HCT116 (cell line): ENCODE results near the gene PRELP. TPM values are rescaled to one million over a fixed set of nuclear protein-coding genes. Genes with fewer than 3 reads are reported as not detected.

ENCODE experiments used
- ATAC-seq: fragments of 200-7000 bp; cut with Tn5 transposase; 2 replicates; pipeline ENCODE4 v1.9.1; 2020; ENCODE audit warnings: mild to moderate bottlenecking, moderate library complexity
- BruUV-seq: library from RNA; stranded (reverse); fragments of 400-500 nt; replicated peaks from 2 replicates; lab custom pipeline; 2021; lab: Mats Ljungman, UMichigan
- CTCF ChIA-PET: fragments of 300-600 bp; sonication (Branson Sonifier 250); formaldehyde crosslinking; loops from one replicate; lab custom pipeline; 2021; ENCODE audit warnings: antibody characterized with exemption; lab: Charles Lee
- POLR2A ChIA-PET: fragments of 300-600, 350-600 bp; sonication (Branson Sonifier 250); formaldehyde crosslinking; loops from one replicate; lab custom pipeline; 2021; ENCODE audit warnings: antibody characterized with exemption; lab: Charles Lee
- RAD21 ChIA-PET, 2 experiments: fragments of 300-600 bp; sonication (Branson Sonifier 250); formaldehyde crosslinking; loops; one replicate each; lab custom pipeline; 2023; ENCODE audit warnings: low total read pairs in 2 of 2; ENCODE audit not compliant: uncharacterized antibody in 2 of 2, unreplicated experiment in 2 of 2, low non-redundant PET in 1 of 2; lab: Charles Lee
- DNase-seq: peaks from one replicate; pipeline ENCODE4 v3.0.0-alpha.2; 2010; ENCODE audit warnings: low read depth, low spot score
- H2AFZ ChIP-seq: fragments of 200-600 bp; shearing (Covaris generic), sonication (generic); 2 replicates; pipeline ENCODE4 v1.6.1; 2017; ENCODE audit warnings: low read depth, mixed run types, mixed read lengths, antibody characterized with exemption, low read length; ENCODE audit not compliant: poor library complexity, severe bottlenecking
- H3K27ac ChIP-seq: 2 replicates; pipeline ENCODE4 v1.5.1; 2012; ENCODE audit warnings: low read depth, low read length
- H3K27me3 ChIP-seq: fragments of 200-600 bp; sonication (generic); 2 replicates; pipeline ENCODE4 v1.6.1; 2016; ENCODE audit warnings: mixed run types, low read length, mixed read lengths; ENCODE audit not compliant: insufficient read depth
- H3K36me3 ChIP-seq, 2 experiments: fragments of 200-500 bp in 1 of 2; fragments of 200-600 bp in 1 of 2; sonication (Bioruptor generic) in 1 of 2; sonication (generic) in 1 of 2; 2 replicates each; pipeline versions ENCODE4 v1.5.1 to v1.6.1; 2014 to 2016; ENCODE audit warnings: low read length in 2 of 2, inconsistent platforms in 1 of 2, mixed read lengths in 1 of 2, mixed run types in 1 of 2; ENCODE audit not compliant: insufficient read depth in 2 of 2, control insufficient read depth in 1 of 2
- H3K4me1 ChIP-seq, 2 experiments: fragments of 200-600 bp in 1 of 2; sonication (generic) in 1 of 2; 2 replicates each; pipeline versions ENCODE4 v1.5.1 to v1.6.1; 2012 to 2017; ENCODE audit warnings: low read length in 2 of 2, inconsistent platforms in 1 of 2, mild to moderate bottlenecking in 1 of 2, mixed read lengths in 1 of 2, mixed run types in 1 of 2, moderate library complexity in 1 of 2; ENCODE audit not compliant: insufficient read depth in 2 of 2, control insufficient read depth in 1 of 2
- H3K4me2 ChIP-seq: fragments of 200-600 bp; sonication (generic); 2 replicates; pipeline ENCODE4 v1.6.1; 2017; ENCODE audit warnings: mixed run types, low read length, mixed read lengths
- H3K4me3 ChIP-seq, 2 experiments: fragments of 200-600 bp in 1 of 2; sonication (generic) in 1 of 2; replicated peaks in 1 of 2; 2 replicates each; pipeline ENCODE4 v1.5.1; 2011 to 2016; ENCODE audit warnings: low read length in 2 of 2, control low read depth in 1 of 2, low read depth in 1 of 2, mild to moderate bottlenecking in 1 of 2, mixed read lengths in 1 of 2, mixed run types in 1 of 2
- H3K79me2 ChIP-seq: fragments of 200-600 bp; sonication (generic); 2 replicates; pipeline ENCODE4 v1.6.1; 2017; ENCODE audit warnings: mild to moderate bottlenecking, mixed run types, low read length, moderate library complexity, mixed read lengths; ENCODE audit not compliant: insufficient read depth
- H3K9ac ChIP-seq: fragments of 200-600 bp; sonication (generic); 2 replicates; pipeline ENCODE4 v1.6.1; 2016; ENCODE audit warnings: low read length, mixed read lengths
- H3K9me2 ChIP-seq: fragments of 200-600 bp; sonication (generic), shearing (Covaris generic); 2 replicates; pipeline ENCODE4 v1.6.1; 2017; ENCODE audit warnings: mixed run types, mild to moderate bottlenecking, moderate library complexity; ENCODE audit not compliant: insufficient read depth
- H3K9me3 ChIP-seq, 2 experiments: fragments of 200-500 bp in 1 of 2; fragments of 200-600 bp in 1 of 2; sonication (Bioruptor generic) in 1 of 2; sonication (generic) in 1 of 2; 2 replicates each; pipeline ENCODE4 v1.6.1; 2014 to 2017; ENCODE audit warnings: low read length in 2 of 2, mixed read lengths in 2 of 2, inconsistent platforms in 1 of 2, low read depth in 1 of 2, mild to moderate bottlenecking in 1 of 2, mixed run types in 1 of 2, moderate library complexity in 1 of 2; ENCODE audit not compliant: control insufficient read depth in 1 of 2, insufficient read depth in 1 of 2
- H4K20me1 ChIP-seq: fragments of 200-600 bp; sonication (generic), shearing (Covaris generic); 2 replicates; pipeline ENCODE4 v1.6.1; 2017; ENCODE audit warnings: mixed run types, mild to moderate bottlenecking, moderate library complexity; ENCODE audit not compliant: insufficient read depth
- EGR1 ChIP-seq: IDR thresholded peaks from 2 replicates; pipeline ENCODE4 v1.6.1; 2012; ENCODE audit warnings: low read depth
- ELF1 ChIP-seq: IDR thresholded peaks from 2 replicates; pipeline ENCODE4 v1.6.1; 2012; ENCODE audit warnings: low read depth, borderline replicate concordance
- EZH2 ChIP-seq: fragments of 200-600 bp; sonication (generic); IDR thresholded peaks from 2 replicates; pipeline ENCODE4 v1.6.1; 2017; ENCODE audit warnings: antibody characterized with exemption, mixed run types
- EZH2phosphoT487 ChIP-seq: fragments of 200-600 bp; IDR thresholded peaks from 2 replicates; pipeline ENCODE4 v1.6.1; 2018; ENCODE audit warnings: antibody characterized with exemption, borderline replicate concordance
- FOSL1 ChIP-seq: IDR thresholded peaks from 2 replicates; pipeline ENCODE4 v1.6.1; 2012; ENCODE audit warnings: low read depth
- JUND ChIP-seq: IDR thresholded peaks from 2 replicates; pipeline ENCODE4 v1.6.1; 2012
- POLR2A ChIP-seq: IDR thresholded peaks from 2 replicates; pipeline ENCODE4 v1.7.0; 2011; ENCODE audit warnings: borderline replicate concordance; ENCODE audit not compliant: insufficient read depth, insufficient read length; ENCODE audit errors: extremely low read depth
- POLR2AphosphoS5 ChIP-seq: IDR thresholded peaks from 2 replicates; pipeline ENCODE4 v1.6.1; 2011; ENCODE audit warnings: mild to moderate bottlenecking, low read depth, low read length, moderate library complexity
- SRF ChIP-seq: IDR thresholded peaks from 2 replicates; pipeline ENCODE4 v1.6.1; 2012; ENCODE audit warnings: low read depth
- TCF7L2 ChIP-seq: IDR thresholded peaks from 2 replicates; pipeline ENCODE4 v1.7.0; 2011; ENCODE audit warnings: borderline replicate concordance, inconsistent platforms; ENCODE audit not compliant: insufficient read depth, insufficient read length; ENCODE audit errors: extremely low read depth
- YY1 ChIP-seq: IDR thresholded peaks from 2 replicates; pipeline ENCODE4 v1.6.1; 2011; ENCODE audit warnings: low read length, low read depth, moderate library complexity, mild to moderate bottlenecking; ENCODE audit not compliant: insufficient replicate concordance; ENCODE audit errors: extremely low read depth
- ZFX ChIP-seq: fragments of 450-650 bp; IDR thresholded peaks from 2 replicates; pipeline ENCODE4 v1.6.1; 2017
- ZNF274 ChIP-seq: fragments of 200-500 bp; sonication (Bioruptor generic); IDR thresholded peaks from 2 replicates; pipeline ENCODE4 v1.6.1; 2014; ENCODE audit warnings: mild to moderate bottlenecking, low read depth, low read length, inconsistent platforms
- intact Hi-C: fragments of 100-400 bp; cut with micrococcal nuclease; formaldehyde crosslinking; loops from 2 replicates; pipeline ENCODE4 v1.10.0; 2022
- total RNA-seq: library from RNA; stranded (reverse); gene quantifications from one replicate; pipeline ENCODE4 v1.2.1, GENCODE V29; 2021; ENCODE audit not compliant: unreplicated experiment
- TF ChIP-seq, protein P1 (sequence below): IDR thresholded peaks from 2 replicates; pipeline ENCODE4 v1.6.1; 2012; ENCODE audit warnings: low read depth
- TF ChIP-seq, protein P2 (sequence below): IDR thresholded peaks from 2 replicates; pipeline ENCODE4 v1.6.1; 2012
- TF ChIP-seq, protein P3 (sequence below), 3 experiments: fragments of 200-600 bp in 1 of 3; sonication (generic) in 1 of 3; IDR thresholded peaks in 2 of 3; conservative IDR thresholded peaks in 1 of 3; 2 replicates each; pipeline ENCODE4 v1.5.1; 2012 to 2017; ENCODE audit warnings: low read depth in 2 of 3, low read length in 2 of 3, antibody characterized with exemption in 1 of 3, borderline replicate concordance in 1 of 3, control low read depth in 1 of 3, mild to moderate bottlenecking in 1 of 3, mixed read lengths in 1 of 3, mixed run types in 1 of 3, moderate library complexity in 1 of 3; ENCODE audit not compliant: insufficient read depth in 1 of 3
- TF ChIP-seq, protein P4 (sequence below): IDR thresholded peaks from 2 replicates; pipeline ENCODE4 v1.6.1; 2011; ENCODE audit warnings: mild to moderate bottlenecking, low read length, moderate library complexity; ENCODE audit not compliant: insufficient replicate concordance; ENCODE audit errors: extremely low read depth

PRELP gene
- total RNA-seq, 1 experiment from 2014 or later: 0.10 TPM

DNA sequence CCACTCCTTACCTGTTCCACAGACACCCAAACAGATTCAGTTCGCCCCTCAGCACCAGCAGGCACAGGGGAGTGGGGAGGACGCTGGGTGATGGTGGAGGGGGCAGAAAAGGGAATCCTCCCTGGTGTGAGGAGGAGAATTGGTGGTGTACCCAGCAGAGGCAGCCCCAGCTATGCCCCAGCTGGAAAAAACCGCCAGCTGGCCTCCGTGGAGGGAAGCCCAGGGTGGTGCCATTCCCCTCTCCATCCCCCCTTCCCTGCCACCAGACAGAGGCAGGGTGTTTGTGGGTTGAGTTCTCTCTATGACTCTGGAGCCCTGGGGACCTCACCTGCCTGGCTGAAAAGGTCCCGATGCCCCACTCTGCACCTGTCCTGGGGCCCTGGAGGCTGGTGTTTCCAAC lies 46.2 kb downstream of the PRELP start:
- no peak for TF ChIP-seq POLR2AphosphoS5
- no peak for TF ChIP-seq YY1
- no peak for TF ChIP-seq POLR2A
- TF ChIP-seq, protein P1, sequence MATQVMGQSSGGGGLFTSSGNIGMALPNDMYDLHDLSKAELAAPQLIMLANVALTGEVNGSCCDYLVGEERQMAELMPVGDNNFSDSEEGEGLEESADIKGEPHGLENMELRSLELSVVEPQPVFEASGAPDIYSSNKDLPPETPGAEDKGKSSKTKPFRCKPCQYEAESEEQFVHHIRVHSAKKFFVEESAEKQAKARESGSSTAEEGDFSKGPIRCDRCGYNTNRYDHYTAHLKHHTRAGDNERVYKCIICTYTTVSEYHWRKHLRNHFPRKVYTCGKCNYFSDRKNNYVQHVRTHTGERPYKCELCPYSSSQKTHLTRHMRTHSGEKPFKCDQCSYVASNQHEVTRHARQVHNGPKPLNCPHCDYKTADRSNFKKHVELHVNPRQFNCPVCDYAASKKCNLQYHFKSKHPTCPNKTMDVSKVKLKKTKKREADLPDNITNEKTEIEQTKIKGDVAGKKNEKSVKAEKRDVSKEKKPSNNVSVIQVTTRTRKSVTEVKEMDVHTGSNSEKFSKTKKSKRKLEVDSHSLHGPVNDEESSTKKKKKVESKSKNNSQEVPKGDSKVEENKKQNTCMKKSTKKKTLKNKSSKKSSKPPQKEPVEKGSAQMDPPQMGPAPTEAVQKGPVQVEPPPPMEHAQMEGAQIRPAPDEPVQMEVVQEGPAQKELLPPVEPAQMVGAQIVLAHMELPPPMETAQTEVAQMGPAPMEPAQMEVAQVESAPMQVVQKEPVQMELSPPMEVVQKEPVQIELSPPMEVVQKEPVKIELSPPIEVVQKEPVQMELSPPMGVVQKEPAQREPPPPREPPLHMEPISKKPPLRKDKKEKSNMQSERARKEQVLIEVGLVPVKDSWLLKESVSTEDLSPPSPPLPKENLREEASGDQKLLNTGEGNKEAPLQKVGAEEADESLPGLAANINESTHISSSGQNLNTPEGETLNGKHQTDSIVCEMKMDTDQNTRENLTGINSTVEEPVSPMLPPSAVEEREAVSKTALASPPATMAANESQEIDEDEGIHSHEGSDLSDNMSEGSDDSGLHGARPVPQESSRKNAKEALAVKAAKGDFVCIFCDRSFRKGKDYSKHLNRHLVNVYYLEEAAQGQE: no peak
- TF ChIP-seq EZH2phosphoT487: no peak
- TF ChIP-seq EZH2: no peak
- TF ChIP-seq ZNF274: no peak
- TF ChIP-seq TCF7L2: no peak
- no peak for TF ChIP-seq EGR1
- TF ChIP-seq, protein P2, sequence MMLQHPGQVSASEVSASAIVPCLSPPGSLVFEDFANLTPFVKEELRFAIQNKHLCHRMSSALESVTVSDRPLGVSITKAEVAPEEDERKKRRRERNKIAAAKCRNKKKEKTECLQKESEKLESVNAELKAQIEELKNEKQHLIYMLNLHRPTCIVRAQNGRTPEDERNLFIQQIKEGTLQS: no peak
- TF ChIP-seq FOSL1: no peak
- TF ChIP-seq, protein P3, sequence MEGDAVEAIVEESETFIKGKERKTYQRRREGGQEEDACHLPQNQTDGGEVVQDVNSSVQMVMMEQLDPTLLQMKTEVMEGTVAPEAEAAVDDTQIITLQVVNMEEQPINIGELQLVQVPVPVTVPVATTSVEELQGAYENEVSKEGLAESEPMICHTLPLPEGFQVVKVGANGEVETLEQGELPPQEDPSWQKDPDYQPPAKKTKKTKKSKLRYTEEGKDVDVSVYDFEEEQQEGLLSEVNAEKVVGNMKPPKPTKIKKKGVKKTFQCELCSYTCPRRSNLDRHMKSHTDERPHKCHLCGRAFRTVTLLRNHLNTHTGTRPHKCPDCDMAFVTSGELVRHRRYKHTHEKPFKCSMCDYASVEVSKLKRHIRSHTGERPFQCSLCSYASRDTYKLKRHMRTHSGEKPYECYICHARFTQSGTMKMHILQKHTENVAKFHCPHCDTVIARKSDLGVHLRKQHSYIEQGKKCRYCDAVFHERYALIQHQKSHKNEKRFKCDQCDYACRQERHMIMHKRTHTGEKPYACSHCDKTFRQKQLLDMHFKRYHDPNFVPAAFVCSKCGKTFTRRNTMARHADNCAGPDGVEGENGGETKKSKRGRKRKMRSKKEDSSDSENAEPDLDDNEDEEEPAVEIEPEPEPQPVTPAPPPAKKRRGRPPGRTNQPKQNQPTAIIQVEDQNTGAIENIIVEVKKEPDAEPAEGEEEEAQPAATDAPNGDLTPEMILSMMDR (IDR thresholded peaks at IDR 0.05 in 2 of 3, conservative IDR thresholded peaks at IDR 0.05 in 1 of 3; ENCODE audit: borderline replicate concordance in 1 of 3, insufficient read depth in 1 of 3, low read depth in 2 of 3, low read length in 2 of 3): no peak
- TF ChIP-seq, protein P4, sequence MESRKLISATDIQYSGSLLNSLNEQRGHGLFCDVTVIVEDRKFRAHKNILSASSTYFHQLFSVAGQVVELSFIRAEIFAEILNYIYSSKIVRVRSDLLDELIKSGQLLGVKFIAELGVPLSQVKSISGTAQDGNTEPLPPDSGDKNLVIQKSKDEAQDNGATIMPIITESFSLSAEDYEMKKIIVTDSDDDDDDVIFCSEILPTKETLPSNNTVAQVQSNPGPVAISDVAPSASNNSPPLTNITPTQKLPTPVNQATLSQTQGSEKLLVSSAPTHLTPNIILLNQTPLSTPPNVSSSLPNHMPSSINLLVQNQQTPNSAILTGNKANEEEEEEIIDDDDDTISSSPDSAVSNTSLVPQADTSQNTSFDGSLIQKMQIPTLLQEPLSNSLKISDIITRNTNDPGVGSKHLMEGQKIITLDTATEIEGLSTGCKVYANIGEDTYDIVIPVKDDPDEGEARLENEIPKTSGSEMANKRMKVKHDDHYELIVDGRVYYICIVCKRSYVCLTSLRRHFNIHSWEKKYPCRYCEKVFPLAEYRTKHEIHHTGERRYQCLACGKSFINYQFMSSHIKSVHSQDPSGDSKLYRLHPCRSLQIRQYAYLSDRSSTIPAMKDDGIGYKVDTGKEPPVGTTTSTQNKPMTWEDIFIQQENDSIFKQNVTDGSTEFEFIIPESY: no peak
- no peak for TF ChIP-seq JUND
- no peak for TF ChIP-seq ZFX
- TF ChIP-seq SRF: no peak
- TF ChIP-seq ELF1: no peak
- TF ChIP-seq, all 23 proteins: peak for 0
- CTCF ChIA-PET: no interaction called here

More for the DNA sequence above, 46.2 kb downstream of the PRELP start:
- no peak overlapping the region for H3K9ac ChIP-seq
- no peaks in the 10 kb centered on the region for H3K36me3 ChIP-seq
- intact Hi-C loops: no loop called here
- ChIA-PET RAD21 (no interaction called here), POLR2A (no interaction called here)
- H4K20me1 ChIP-seq: no peaks in the 10 kb centered on the region
- no peak for DNase-seq
- H3K27me3 ChIP-seq: no peaks in the 10 kb centered on the region
- no peak overlapping the region for H3K4me2 ChIP-seq
- no peak overlapping the region for H2AFZ ChIP-seq
- no peaks in the 10 kb centered on the region for H3K79me2 ChIP-seq
- no peaks in the 10 kb centered on the region for H3K9me2 ChIP-seq
- H3K4me1 ChIP-seq: peaks cover 0 to 13% of the 10 kb centered on the region in 2 experiments; a peak in 1 of 4 replicates
- no peak overlapping the region for H3K27ac ChIP-seq
- no peaks in the 10 kb centered on the region for H3K9me3 ChIP-seq
- BruUV-seq: no TSS peak
- no peak for ATAC-seq
- no peak overlapping the region for H3K4me3 ChIP-seq
